Mucosa of rectum (tissue), 2 donors: ENCODE measurements around the gene PTPN3.
"Not testable (repeated sequence)": the region's sequence is repeated elsewhere in the genome, so short reads cannot be mapped to it uniquely, and the experiment has no call there.

Experiments
- H3K27ac ChIP-seq, 2 donors: one replicate each; pipeline ENCODE4 v1.7.0; 2013; ENCODE audit warnings: inconsistent platforms in 2 of 2, low read depth in 2 of 2, low read length in 2 of 2
- H3K27me3 ChIP-seq, 2 donors: one replicate each; pipeline ENCODE4 v1.7.0; 2013; ENCODE audit warnings: low read length in 2 of 2; ENCODE audit not compliant: control insufficient read depth in 2 of 2, insufficient read depth in 2 of 2
- H3K36me3 ChIP-seq, 2 donors: one replicate each; pipeline ENCODE4 v1.7.0; 2013; ENCODE audit warnings: low read length in 2 of 2; ENCODE audit not compliant: control insufficient read depth in 2 of 2, insufficient read depth in 2 of 2
- H3K4me1 ChIP-seq, 2 donors: one replicate each; pipeline ENCODE4 v1.7.0; 2013; ENCODE audit warnings: low read length in 2 of 2, mild to moderate bottlenecking in 1 of 2; ENCODE audit not compliant: control insufficient read depth in 2 of 2, insufficient read depth in 2 of 2
- H3K4me3 ChIP-seq, 2 donors: one replicate each; pipeline ENCODE4 v1.7.0; 2013; ENCODE audit warnings: low read length in 2 of 2
- H3K9ac ChIP-seq, 2 donors: one replicate each; pipeline ENCODE4 v1.7.0; 2013; ENCODE audit warnings: low read length in 2 of 2, low read depth in 1 of 2, mild to moderate bottlenecking in 1 of 2
- H3K9me3 ChIP-seq, 2 donors: one replicate each; pipeline ENCODE4 v1.7.0; 2013; ENCODE audit warnings: low read length in 2 of 2; ENCODE audit not compliant: control insufficient read depth in 2 of 2
- donor health status: healthy.
- donor health status: Normal muscosa, but diverticular disease.

Gene PTPN3

DNA sequence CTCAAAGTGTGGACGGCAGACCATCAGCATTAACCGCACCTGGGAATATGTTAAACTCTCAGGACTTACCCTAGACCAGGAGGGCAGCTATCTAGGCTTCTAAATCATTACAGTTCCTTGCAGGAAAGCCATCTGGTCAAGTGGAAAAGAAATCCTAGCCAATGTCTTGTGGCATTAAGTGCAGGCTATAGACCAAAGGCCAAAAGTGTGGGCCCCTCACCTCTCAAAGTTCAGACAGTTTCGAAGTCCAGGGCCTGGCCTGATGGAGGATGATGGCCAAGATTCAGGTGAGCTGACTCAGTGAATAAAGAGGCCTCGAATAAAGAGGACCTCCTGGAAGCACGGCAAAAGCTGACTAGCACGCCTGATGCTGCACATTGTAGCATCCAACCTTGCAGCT lies 24.0 kb upstream of the PTPN3 start:
- Histone ChIP-seq H3K27ac (no peak overlapping the region), H3K9me3 (no peaks in the 10 kb centered on the region), H3K36me3 (no peaks in the 10 kb centered on the region), H3K4me3 (no peak overlapping the region), H3K9ac (no peak overlapping the region), H3K4me1 (peaks cover 0 to 4% of the 10 kb centered on the region in 2 donors), H3K27me3 (no peaks in the 10 kb centered on the region)

- Histone ChIP-seq H3K9me3 (no peaks in the 10 kb centered on the region), H3K4me3 (no peak overlapping the region), H3K9ac (no peak overlapping the region), H3K27me3 (no peaks in the 10 kb centered on the region), H3K36me3 (no peaks in the 10 kb centered on the region), H3K4me1 (peaks cover 0 to 4% of the 10 kb centered on the region in 2 donors), H3K27ac (no peak overlapping the region)
Observed at GRCh38 chr9:109520475-109521132, 22.5 kb upstream of the PTPN3 start.

DNA sequence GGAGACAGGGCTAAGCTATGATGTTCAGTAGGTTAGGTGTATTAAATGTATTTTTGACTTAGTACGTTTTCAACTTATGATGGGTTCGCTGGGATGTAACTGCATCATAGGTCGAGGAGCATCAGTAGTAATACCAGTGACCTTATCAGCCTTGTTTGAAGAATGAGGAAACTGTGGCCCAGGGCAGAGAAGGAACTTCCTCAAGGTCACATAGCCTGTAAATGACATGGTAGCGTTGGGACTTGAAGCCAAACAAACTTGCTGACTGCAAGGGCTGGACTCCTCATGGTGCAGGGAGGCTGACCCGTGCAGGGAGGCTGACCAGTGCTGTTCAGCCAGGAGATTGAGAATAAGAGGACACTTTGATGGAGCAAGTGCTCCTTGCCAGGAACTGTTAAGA lies 21.3 kb upstream of the PTPN3 start:
- Histone ChIP-seq H3K9me3 (no peaks in the 10 kb centered on the region), H3K4me1 (peaks cover 0 to 4% of the 10 kb centered on the region in 2 donors), H3K27ac (no peak overlapping the region), H3K4me3 (no peak overlapping the region), H3K9ac (no peak overlapping the region), H3K27me3 (no peaks in the 10 kb centered on the region), H3K36me3 (no peaks in the 10 kb centered on the region)

GRCh38 chr9:109518621-109519335 lies 20.7 kb upstream of the PTPN3 start:
- H3K27me3 ChIP-seq = no peaks in the 10 kb centered on the region
- H3K36me3 ChIP-seq = no peaks in the 10 kb centered on the region
- no peak overlapping the region for H3K9ac ChIP-seq
- H3K4me1 ChIP-seq = peaks cover 0 to 4% of the 10 kb centered on the region in 2 donors
- no peaks in the 10 kb centered on the region for H3K9me3 ChIP-seq
- no peak overlapping the region for H3K4me3 ChIP-seq
- H3K27ac ChIP-seq = no peak overlapping the region

- H3K27me3 ChIP-seq = no peaks in the 10 kb centered on the region
- H3K27ac ChIP-seq = no peak overlapping the region
- H3K36me3 ChIP-seq = no peaks in the 10 kb centered on the region
- H3K4me1 ChIP-seq = peaks cover 0 to 4% of the 10 kb centered on the region in 2 donors
- H3K4me3 ChIP-seq = no peak overlapping the region
- no peaks in the 10 kb centered on the region for H3K9me3 ChIP-seq
- no peak overlapping the region for H3K9ac ChIP-seq
Observed at GRCh38 chr9:109517901-109518377, 19.8 kb upstream of the PTPN3 start.

DNA sequence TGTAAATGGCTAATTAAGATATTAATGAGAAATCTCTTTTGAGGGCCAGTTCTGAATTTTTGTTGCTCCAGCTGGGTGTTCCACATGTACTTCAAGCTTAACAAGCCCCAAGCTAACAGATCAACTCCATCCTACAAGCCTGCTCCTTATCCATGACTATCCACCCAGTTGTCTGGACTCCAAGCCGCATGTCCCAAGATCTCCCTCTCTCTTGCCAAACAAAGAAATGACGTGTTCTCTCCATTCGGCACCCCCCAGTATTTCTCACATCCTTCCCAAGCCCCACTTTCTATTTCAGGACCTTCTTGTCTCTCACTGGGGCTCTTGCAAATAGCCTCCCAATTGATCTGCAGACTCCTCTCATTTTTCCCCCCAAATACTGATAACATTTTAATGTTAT lies 15.8 kb upstream of the PTPN3 start:
- Histone ChIP-seq H3K27ac (no peak overlapping the region), H3K27me3 (no peaks in the 10 kb centered on the region), H3K4me3 (no peak overlapping the region), H3K9me3 (no peaks in the 10 kb centered on the region), H3K4me1 (no peaks in the 10 kb centered on the region), H3K36me3 (no peaks in the 10 kb centered on the region), H3K9ac (no peak overlapping the region)

GRCh38 chr9:109512170-109512756 lies 14.2 kb upstream of the PTPN3 start:
- Histone ChIP-seq H3K4me3 (no peak overlapping the region), H3K36me3 (no peaks in the 10 kb centered on the region), H3K27me3 (no peaks in the 10 kb centered on the region), H3K9me3 (no peaks in the 10 kb centered on the region), H3K27ac (no peak overlapping the region), H3K9ac (no peak overlapping the region), H3K4me1 (no peaks in the 10 kb centered on the region)

- no peak overlapping the region for H3K27ac ChIP-seq
- H3K4me3 ChIP-seq = no peak overlapping the region
- H3K9ac ChIP-seq = no peak overlapping the region
Observed at GRCh38 chr9:109510506-109510905, 12.4 kb upstream of the PTPN3 start.

GRCh38 chr9:109510042-109510441 lies 11.9 kb upstream of the PTPN3 start:
- not testable (repeated sequence) for H3K9ac ChIP-seq, H3K36me3 ChIP-seq, H3K4me1 ChIP-seq, H3K9me3 ChIP-seq, H3K27me3 ChIP-seq, H3K4me3 ChIP-seq, H3K27ac ChIP-seq

More at GRCh38 chr9:109510506-109510905, 12.4 kb upstream of the PTPN3 start:
- Histone ChIP-seq H3K27me3 (no peaks in the 10 kb centered on the region), H3K9me3 (no peaks in the 10 kb centered on the region), H3K36me3 (no peaks in the 10 kb centered on the region), H3K4me1 (no peaks in the 10 kb centered on the region)

- Histone ChIP-seq H3K9me3 (no peaks in the 10 kb centered on the region), H3K27me3 (no peaks in the 10 kb centered on the region), H3K9ac (no peak overlapping the region), H3K27ac (no peak overlapping the region), H3K36me3 (no peaks in the 10 kb centered on the region), H3K4me3 (no peak overlapping the region), H3K4me1 (no peaks in the 10 kb centered on the region)
Observed at GRCh38 chr9:109509611-109510010, 11.5 kb upstream of the PTPN3 start.
